ENCODE data around the gene CCDC85C. TPM values are rescaled to one million over a fixed set of nuclear protein-coding genes. Genes with fewer than 3 reads are reported as not detected.

CCDC85C gene
- total and polyA plus RNA-seq, 10 of the 15 experiments (the other 5 are each of a cell fraction or from before 2014, with no cell fraction given), result 0.03 to 3.6 (median 1.1) TPM

DNA sequence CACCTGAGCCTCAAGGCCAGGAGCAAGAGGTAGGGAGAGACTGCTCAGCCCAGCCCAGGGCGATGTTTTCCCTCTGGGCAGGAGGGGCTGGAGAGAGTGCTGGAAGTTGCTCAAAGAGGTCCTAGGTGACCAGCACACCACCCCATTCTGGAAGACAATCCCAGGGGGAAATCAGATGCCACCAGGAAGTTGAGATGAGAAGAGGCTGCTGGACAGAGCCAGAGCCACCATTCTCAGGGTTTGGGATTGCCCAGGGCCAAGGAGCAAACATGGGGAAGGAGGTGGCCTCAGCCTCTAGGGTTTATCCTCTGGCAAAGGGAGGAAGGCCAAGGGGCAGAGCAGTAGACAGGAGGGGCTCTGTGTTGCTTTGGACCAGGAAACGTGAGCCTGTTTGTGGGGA, 11.6 kb downstream of the CCDC85C start:
- H2AFZ ChIP-seq (ENCODE audit: control insufficient read depth, low read depth, low read length), result no peak overlapping the region
- H3K36me3 ChIP-seq (ENCODE audit: control insufficient read depth in 2 of 2, insufficient read depth in 2 of 2, low read length in 1 of 2), result no peaks in the 10 kb centered on the region
- TF ChIP-seq NFXL1 (IDR thresholded peaks at IDR 0.05; ENCODE audit: borderline replicate concordance) (no peak), TARDBP (IDR thresholded peaks at IDR 0.05; ENCODE audit: borderline replicate concordance) (no peak), TCF3 (IDR thresholded peaks at IDR 0.05; ENCODE audit: borderline replicate concordance, insufficient read depth, low read depth, low read length) (no peak), MYB (IDR thresholded peaks at IDR 0.05; ENCODE audit: borderline replicate concordance, low read depth, low read length) (no peak), JUNB (IDR thresholded peaks at IDR 0.05) (no peak), GATAD2B (conservative IDR thresholded peaks at IDR 0.05; ENCODE audit: low read depth) (no peak), CHD4 (IDR thresholded peaks at IDR 0.05) (no peak), HDGF (IDR thresholded peaks at IDR 0.05) (no peak)
- TF ChIP-seq, protein P1, sequence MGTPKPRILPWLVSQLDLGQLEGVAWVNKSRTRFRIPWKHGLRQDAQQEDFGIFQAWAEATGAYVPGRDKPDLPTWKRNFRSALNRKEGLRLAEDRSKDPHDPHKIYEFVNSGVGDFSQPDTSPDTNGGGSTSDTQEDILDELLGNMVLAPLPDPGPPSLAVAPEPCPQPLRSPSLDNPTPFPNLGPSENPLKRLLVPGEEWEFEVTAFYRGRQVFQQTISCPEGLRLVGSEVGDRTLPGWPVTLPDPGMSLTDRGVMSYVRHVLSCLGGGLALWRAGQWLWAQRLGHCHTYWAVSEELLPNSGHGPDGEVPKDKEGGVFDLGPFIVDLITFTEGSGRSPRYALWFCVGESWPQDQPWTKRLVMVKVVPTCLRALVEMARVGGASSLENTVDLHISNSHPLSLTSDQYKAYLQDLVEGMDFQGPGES (IDR thresholded peaks at IDR 0.05), result no peak
- TF ChIP-seq, protein P2, sequence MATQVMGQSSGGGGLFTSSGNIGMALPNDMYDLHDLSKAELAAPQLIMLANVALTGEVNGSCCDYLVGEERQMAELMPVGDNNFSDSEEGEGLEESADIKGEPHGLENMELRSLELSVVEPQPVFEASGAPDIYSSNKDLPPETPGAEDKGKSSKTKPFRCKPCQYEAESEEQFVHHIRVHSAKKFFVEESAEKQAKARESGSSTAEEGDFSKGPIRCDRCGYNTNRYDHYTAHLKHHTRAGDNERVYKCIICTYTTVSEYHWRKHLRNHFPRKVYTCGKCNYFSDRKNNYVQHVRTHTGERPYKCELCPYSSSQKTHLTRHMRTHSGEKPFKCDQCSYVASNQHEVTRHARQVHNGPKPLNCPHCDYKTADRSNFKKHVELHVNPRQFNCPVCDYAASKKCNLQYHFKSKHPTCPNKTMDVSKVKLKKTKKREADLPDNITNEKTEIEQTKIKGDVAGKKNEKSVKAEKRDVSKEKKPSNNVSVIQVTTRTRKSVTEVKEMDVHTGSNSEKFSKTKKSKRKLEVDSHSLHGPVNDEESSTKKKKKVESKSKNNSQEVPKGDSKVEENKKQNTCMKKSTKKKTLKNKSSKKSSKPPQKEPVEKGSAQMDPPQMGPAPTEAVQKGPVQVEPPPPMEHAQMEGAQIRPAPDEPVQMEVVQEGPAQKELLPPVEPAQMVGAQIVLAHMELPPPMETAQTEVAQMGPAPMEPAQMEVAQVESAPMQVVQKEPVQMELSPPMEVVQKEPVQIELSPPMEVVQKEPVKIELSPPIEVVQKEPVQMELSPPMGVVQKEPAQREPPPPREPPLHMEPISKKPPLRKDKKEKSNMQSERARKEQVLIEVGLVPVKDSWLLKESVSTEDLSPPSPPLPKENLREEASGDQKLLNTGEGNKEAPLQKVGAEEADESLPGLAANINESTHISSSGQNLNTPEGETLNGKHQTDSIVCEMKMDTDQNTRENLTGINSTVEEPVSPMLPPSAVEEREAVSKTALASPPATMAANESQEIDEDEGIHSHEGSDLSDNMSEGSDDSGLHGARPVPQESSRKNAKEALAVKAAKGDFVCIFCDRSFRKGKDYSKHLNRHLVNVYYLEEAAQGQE (IDR thresholded peaks at IDR 0.05; ENCODE audit: low read depth, low read length), result no peak
- TF ChIP-seq, protein P3, sequence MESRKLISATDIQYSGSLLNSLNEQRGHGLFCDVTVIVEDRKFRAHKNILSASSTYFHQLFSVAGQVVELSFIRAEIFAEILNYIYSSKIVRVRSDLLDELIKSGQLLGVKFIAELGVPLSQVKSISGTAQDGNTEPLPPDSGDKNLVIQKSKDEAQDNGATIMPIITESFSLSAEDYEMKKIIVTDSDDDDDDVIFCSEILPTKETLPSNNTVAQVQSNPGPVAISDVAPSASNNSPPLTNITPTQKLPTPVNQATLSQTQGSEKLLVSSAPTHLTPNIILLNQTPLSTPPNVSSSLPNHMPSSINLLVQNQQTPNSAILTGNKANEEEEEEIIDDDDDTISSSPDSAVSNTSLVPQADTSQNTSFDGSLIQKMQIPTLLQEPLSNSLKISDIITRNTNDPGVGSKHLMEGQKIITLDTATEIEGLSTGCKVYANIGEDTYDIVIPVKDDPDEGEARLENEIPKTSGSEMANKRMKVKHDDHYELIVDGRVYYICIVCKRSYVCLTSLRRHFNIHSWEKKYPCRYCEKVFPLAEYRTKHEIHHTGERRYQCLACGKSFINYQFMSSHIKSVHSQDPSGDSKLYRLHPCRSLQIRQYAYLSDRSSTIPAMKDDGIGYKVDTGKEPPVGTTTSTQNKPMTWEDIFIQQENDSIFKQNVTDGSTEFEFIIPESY (IDR thresholded peaks at IDR 0.05), result no peak
- DNase-seq (ENCODE audit: low read depth, low spot score) (no peak), FAIRE-seq (no peak), ATAC-seq (no peak)
- no peaks in the 10 kb centered on the region for H4K20me1 ChIP-seq (ENCODE audit: control insufficient read depth, insufficient read depth)
- no peak overlapping the region for H3K27ac ChIP-seq (ENCODE audit: control insufficient read depth, insufficient read depth)
- no TSS peak for BruUV-seq (replicated peaks)
- SMC1A ChIA-PET (ENCODE audit: uncharacterized antibody, unreplicated experiment), result no interaction called here
- no peak overlapping the region for H3K4me2 ChIP-seq (ENCODE audit: control insufficient read depth, insufficient read depth)
- RAD21 ChIA-PET (ENCODE audit: unreplicated experiment), result no interaction called here
- intact Hi-C loops (cut with micrococcal nuclease; ENCODE audit: unreplicated experiment) (no loop called here), in situ Hi-C loops (cut with MboI) (no loop called here)
- no peaks in the 10 kb centered on the region for H3K9me3 ChIP-seq (replicated peaks; ENCODE audit: control insufficient read depth, insufficient read depth, low read length)
- H3K4me1 ChIP-seq (ENCODE audit: control insufficient read depth, insufficient read depth, low read length), result peaks cover 5% of the 10 kb centered on the region; the same call in 1 of the 2 replicates
- H3K9ac ChIP-seq (ENCODE audit: control insufficient read depth, insufficient read depth, low read length), result no peak overlapping the region
- H3K79me2 ChIP-seq (ENCODE audit: control insufficient read depth, insufficient read depth, low read length), result no peaks in the 10 kb centered on the region
- CTCF ChIA-PET, result no interaction called here
- POLR2A ChIA-PET, result no interaction called here
- H3K27me3 ChIP-seq (replicated peaks in 1 of 2; ENCODE audit: control insufficient read depth in 2 of 2, insufficient read depth in 2 of 2, low read length in 1 of 2), result no peaks in the 10 kb centered on the region
- WGBS (ENCODE audit: insufficient coverage, insufficient replicate concordance, low lambda C conversion rate, missing lambda C conversion rate), result 46% methylated on average over 2 of the region's 2 CpGs
- no peak overlapping the region for H3K4me3 ChIP-seq

Data from GM12878 (cell line).